NCI-H526 (cell line): Measurements from ENCODE around the gene TM4SF20.

Source experiments
- DNase-seq, 2 experiments: peaks; one replicate each; lab custom pipeline; 2025; lab: John Stamatoyannopoulos, UW

TM4SF20 gene

DNA sequence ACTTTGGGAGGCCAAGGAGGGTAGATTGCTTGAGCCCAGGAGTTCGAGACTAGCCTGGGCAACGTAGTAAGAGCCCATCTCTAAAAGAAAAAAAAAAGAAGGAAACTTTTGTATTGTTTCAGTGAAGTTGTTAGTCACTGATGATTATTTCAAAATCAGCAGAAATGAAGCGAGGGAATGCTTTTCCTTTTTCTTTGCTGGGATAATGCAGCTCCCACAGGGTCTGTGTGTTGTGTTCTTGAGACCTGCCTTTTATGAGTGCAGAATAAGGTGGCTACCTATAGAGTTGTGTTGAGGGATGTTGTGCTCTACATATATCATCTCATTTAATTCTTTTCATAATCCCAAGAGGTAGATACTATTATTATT lies 11.7 kb downstream of the TM4SF20 start:
- DNase-seq, result no peak

DNA sequence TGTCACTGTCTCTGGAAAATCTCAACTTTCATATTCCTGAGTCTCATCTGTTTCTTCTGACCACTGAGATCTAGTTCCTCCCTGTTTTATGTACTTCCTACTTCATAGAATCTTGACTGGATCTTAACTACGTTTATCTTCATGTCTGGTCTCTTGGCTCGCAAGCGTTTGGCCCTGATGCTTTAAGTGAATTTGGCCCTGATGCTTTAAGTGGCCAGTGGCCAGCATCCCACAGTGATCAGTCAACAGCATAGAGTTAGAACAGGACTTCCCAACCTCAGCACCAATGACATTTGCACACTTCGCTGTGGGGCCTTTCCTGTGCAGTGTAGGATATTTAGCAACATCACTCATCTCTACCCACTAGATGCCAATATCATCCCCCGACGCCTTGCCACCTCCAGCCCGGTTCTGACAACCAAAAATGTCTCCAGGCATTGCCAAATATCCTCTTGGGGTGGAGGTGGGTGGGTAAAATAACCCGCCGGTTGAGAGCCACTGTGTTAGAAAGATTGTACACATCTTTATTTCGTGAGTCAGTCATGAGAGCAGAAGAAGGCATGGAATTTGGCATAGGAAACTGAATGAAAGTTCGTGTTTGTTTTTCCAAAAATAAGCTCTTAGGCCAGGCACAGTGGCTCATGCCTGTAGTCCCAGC lies 12.2 kb downstream of the TM4SF20 start:
- DNase-seq, result no peak

DNA sequence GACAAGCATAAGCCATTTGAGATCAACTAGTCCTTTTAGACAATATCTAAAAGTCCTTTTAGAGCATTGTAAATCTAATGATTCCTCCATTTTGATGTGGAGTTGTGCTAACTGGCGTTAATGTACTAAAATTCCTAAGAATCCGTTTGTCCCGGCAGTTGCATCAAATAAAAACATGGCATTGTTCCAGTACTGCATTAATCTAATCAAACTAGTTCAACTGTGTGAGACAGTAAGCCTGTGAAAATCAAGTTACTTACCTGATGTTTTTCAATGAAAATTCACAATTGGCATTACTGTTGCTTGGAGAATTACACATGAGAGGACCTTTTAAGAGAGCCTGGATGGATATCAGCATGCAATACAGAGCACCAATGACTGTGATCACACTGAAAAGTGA lies 13.3 kb downstream of the TM4SF20 start:
- peak; percentile 34 to 47 for DNase-seq

- DNase-seq, result peak; percentile 34 to 72
Measured at GRCh38 chr2:227364585-227365263, 14.4 kb downstream of the TM4SF20 start.

DNA sequence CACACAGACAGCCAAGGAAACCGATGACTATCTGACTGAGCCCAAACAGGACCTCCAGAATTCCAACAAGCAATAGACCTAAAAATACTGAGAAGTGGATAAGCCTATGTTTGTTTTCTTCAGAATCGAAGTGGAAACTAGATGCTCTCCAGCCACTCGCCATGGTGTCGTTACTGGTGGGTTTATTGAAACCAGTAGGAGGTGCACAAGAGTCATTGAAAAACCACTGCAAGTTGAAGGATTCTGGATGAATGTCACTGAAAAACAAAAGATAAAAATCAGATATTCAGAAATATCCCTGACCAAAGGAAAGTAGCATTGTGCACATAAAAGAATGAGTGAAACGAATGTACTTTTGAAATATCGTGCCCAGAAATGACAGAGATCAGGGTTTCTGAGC lies 15.3 kb downstream of the TM4SF20 start:
- no peak for DNase-seq

GRCh38 chr2:227360351-227360750 lies 18.8 kb downstream of the TM4SF20 start:
- no peak for DNase-seq

GRCh38 chr2:227351639-227352038 lies 27.5 kb downstream of the TM4SF20 start:
- DNase-seq, result no peak

GRCh38 chr2:227349989-227350612 lies 29.0 kb downstream of the TM4SF20 start:
- DNase-seq, result no peak

DNA sequence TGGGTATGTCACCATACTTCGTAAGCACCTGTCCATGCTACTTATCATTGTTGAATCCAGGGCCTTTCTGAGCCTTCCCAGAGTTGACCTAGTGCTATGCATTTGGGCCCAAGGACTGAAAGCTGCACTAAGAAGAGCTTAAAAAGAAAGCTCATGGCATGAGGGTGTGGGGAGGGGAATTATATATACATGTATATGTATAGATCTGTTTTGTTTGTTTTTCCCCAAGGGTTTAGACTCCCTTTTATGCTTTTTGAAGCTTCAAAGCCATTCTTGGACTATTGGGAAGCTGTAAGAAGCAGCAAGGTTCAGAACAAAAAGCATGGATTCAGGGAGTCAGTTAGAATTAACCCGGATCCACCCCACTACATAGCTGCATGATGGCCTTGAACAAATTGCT lies 30.8 kb downstream of the TM4SF20 start:
- DNase-seq, result no peak

GRCh38 chr2:227347117-227347516 lies 32.0 kb downstream of the TM4SF20 start:
- DNase-seq, result no peak

GRCh38 chr2:227344231-227344630 lies 34.9 kb downstream of the TM4SF20 start:
- DNase-seq, result no peak

GRCh38 chr2:227341553-227341952 lies 37.6 kb downstream of the TM4SF20 start:
- DNase-seq, result no peak

GRCh38 chr2:227340106-227340505 lies 39.0 kb downstream of the TM4SF20 start:
- DNase-seq, result no peak

DNA sequence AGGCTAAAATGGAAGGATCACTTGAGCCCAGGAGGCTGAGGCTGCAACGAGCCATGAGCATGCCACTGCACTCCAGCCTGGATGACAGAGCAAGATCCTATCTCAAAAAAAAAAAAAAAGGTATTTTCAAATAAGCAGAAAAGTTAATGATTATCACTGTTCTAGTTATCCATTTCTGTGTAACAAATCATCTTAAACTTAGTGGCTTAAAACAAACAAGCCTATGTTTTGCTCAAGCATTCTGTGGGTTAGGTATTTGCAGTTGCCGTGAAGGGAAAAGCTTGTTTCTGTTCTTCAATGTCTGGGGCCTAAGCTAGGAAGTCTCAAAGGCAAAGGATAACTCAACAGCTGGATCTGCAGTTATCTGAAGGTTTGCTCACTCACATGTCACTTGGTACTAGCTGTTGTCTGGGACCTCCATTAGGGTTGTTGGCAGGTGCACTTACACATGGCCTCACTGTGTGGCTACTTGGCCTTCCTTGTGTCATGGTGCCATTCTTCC lies 40.0 kb downstream of the TM4SF20 start:
- no peak for DNase-seq

- no peak for DNase-seq
Measured at GRCh38 chr2:227337442-227337841, 41.7 kb downstream of the TM4SF20 start.

- no peak for DNase-seq
Measured at GRCh38 chr2:227335713-227336112, 43.4 kb downstream of the TM4SF20 start.

DNA sequence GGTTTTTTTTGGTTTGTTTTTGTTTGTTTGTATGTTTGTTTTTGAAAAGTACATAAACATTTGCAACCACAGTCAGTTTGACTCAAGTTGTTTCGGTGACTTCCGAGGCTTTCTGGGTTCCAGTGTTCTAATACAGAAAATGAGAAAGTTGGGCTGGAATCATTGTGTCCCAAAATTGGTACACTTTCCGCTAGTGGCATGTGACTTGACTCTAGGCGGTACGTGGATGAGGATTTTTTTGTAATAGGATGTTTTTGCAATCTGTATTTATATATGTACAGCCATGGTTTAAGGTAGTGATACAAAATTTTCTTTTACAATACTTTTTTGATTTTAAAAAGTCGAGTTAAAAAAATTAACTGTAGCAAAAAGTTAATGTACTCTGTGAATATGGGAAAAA lies 52.3 kb downstream of the TM4SF20 start:
- DNase-seq, result no peak

DNA sequence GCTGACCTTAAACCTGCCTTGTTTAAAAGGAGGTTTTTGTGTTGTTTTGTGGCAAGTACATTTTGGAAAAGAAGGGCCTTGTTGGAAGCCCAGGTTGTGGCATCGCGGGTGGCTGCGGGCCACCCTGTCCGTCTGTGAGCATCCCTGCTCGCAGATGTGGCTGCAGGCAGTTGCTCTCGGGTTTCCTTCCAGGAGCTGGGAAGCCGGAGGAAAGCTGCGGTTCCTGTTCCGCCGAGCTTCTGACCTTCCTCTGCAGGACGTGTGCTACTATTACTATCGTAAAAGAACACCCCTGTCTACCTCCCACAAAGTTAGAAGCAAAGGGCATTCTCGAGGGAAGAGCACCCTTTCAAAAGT lies 53.3 kb downstream of the TM4SF20 start:
- DNase-seq, result peak in 1 of 2 experiments; percentile 71

DNA sequence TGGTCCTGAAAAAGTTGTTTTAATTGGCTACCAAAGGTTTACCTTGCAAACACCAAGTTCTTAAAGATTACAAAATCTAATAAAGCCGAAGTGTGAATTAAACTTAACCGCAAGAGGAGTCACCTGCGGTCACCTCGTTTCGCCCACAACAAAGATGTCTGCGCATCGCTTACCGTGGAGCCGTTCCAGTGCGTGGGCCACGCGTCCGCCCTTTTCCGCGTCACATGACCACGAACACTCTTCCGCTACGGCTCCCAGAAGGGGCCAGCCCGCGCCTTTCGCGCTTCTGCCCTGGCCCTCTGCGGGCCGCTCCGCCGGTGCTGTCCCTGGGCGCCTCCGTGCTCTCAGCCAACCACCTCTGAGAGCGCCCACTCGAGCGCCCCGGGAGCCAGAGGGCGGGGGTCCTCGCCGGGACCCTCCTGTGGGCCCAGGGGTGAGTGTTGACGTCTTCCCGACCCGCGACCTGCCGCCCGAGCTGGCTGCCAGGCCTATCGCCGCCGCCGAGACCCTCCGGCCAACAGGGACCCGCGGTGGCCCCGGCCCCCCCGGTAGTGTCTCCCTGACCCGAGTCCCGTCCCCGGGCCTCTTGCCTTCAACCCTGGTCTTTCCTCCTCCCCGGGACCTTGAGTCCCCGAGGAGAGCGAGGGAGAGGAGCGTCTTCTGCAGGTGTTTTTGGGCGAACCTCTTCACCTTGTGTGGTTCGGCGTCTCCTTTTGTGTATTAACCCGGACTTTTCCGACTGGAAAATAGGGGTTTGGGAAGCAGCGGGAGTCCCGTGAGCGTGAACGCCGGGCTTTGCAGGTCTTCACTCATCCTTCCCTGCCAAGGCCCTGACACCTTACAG lies 53.9 kb downstream of the TM4SF20 start, which contains the start of gene MFF:
Gene MFF (plus strand): TSS at position 257 of the 844 bp plus-strand sequence. CDS start 5,415 bp downstream, outside the sequence.
- peak; percentile 86 to 96 for DNase-seq

DNA sequence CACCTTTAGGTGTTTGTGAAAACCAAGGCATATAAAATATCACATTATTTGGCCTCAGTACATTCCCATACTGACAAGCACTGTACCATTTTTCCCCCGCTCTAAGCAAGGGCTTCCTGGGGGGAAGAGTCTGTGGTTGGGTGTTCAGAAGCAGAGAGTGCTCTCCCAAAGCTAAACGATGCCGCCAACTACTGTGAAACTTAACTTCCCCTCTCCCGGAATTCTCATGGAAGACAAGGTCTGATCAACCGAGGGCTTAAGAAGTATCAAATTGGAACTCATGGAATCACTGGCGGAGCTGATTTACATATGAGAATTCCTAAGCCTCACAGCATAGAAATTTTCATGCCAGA lies 54.5 kb downstream of the TM4SF20 start:
- no peak for DNase-seq

- no peak for DNase-seq
Measured at GRCh38 chr2:227323818-227324217, 55.3 kb downstream of the TM4SF20 start.

- DNase-seq, result no peak
Measured at GRCh38 chr2:227322530-227323205, 56.4 kb downstream of the TM4SF20 start.
